Measurements from ENCODE around the gene NCS1.

The NCS1 gene

GRCh38 chr9:130171226-130172148 is 717 bp upstream of the NCS1 start:
- TF ChIP-seq SIN3A (IDR thresholded peaks at IDR 0.05; ENCODE audit: borderline replicate concordance, insufficient read depth, low read length): no peak
- TF ChIP-seq TAF1 (IDR thresholded peaks at IDR 0.05; ENCODE audit: borderline replicate concordance, insufficient read depth, low read length): no peak
- TF ChIP-seq POLR2AphosphoS5 (IDR thresholded peaks at IDR 0.05; ENCODE audit: low read depth, low read length): no peak
- no peak for TF ChIP-seq FOXP2 (optimal IDR thresholded peaks at IDR 0.05; ENCODE audit: borderline replicate concordance, extremely low read depth, extremely low read length, insufficient read depth)
- TF ChIP-seq, protein P1, sequence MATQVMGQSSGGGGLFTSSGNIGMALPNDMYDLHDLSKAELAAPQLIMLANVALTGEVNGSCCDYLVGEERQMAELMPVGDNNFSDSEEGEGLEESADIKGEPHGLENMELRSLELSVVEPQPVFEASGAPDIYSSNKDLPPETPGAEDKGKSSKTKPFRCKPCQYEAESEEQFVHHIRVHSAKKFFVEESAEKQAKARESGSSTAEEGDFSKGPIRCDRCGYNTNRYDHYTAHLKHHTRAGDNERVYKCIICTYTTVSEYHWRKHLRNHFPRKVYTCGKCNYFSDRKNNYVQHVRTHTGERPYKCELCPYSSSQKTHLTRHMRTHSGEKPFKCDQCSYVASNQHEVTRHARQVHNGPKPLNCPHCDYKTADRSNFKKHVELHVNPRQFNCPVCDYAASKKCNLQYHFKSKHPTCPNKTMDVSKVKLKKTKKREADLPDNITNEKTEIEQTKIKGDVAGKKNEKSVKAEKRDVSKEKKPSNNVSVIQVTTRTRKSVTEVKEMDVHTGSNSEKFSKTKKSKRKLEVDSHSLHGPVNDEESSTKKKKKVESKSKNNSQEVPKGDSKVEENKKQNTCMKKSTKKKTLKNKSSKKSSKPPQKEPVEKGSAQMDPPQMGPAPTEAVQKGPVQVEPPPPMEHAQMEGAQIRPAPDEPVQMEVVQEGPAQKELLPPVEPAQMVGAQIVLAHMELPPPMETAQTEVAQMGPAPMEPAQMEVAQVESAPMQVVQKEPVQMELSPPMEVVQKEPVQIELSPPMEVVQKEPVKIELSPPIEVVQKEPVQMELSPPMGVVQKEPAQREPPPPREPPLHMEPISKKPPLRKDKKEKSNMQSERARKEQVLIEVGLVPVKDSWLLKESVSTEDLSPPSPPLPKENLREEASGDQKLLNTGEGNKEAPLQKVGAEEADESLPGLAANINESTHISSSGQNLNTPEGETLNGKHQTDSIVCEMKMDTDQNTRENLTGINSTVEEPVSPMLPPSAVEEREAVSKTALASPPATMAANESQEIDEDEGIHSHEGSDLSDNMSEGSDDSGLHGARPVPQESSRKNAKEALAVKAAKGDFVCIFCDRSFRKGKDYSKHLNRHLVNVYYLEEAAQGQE (IDR thresholded peaks at IDR 0.05; ENCODE audit: insufficient read depth in 1 of 2, low read depth in 2 of 2, low read length in 2 of 2): no peak

- TF ChIP-seq TAF1 (IDR thresholded peaks at IDR 0.05; ENCODE audit: borderline replicate concordance, insufficient read depth, low read length) (no peak), POLR2AphosphoS5 (IDR thresholded peaks at IDR 0.05; ENCODE audit: low read depth, low read length) (no peak), FOXP2 (optimal IDR thresholded peaks at IDR 0.05; ENCODE audit: borderline replicate concordance, extremely low read depth, extremely low read length, insufficient read depth) (no peak)
These were observed 858 bp downstream of the NCS1 start for GRCh38 chr9:130172858-130173665.

- TF ChIP-seq TAF1 (IDR thresholded peaks at IDR 0.05; ENCODE audit: borderline replicate concordance, insufficient read depth, low read length): no peak
- TF ChIP-seq, protein P1 (IDR thresholded peaks at IDR 0.05; ENCODE audit: insufficient read depth in 1 of 2, low read depth in 2 of 2, low read length in 2 of 2): no peak
- TF ChIP-seq SIN3A (IDR thresholded peaks at IDR 0.05; ENCODE audit: borderline replicate concordance, insufficient read depth, low read length): no peak
- TF ChIP-seq FOXP2 (optimal IDR thresholded peaks at IDR 0.05; ENCODE audit: borderline replicate concordance, extremely low read depth, extremely low read length, insufficient read depth): no peak
- no peak for TF ChIP-seq POLR2AphosphoS5 (IDR thresholded peaks at IDR 0.05; ENCODE audit: low read depth, low read length)
These were observed 1.4 kb downstream of the NCS1 start for GRCh38 chr9:130173666-130173983.

DNA sequence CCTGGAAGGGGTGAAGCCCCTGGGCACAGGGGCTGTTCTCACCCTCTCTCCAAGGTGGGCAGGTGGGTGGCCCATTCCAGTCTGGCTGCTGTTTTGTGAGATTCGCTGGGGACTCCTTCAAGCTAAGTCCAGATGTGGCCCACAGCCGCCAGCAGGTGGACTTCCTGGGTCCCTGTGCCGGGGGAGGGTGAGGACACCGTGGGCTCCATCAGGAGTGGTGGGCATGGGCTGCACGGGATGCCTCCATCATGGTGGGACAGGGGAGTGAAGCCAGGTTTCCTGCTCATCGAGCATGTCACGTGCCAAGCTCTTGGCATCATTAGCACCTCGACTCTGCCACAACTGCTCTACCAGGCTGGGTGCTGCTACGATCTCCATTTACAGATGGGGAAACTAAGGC is 1.8 kb downstream of the NCS1 start:
- no peak for TF ChIP-seq SIN3A (IDR thresholded peaks at IDR 0.05; ENCODE audit: borderline replicate concordance, insufficient read depth, low read length)
- TF ChIP-seq POLR2AphosphoS5 (IDR thresholded peaks at IDR 0.05; ENCODE audit: low read depth, low read length): no peak
- TF ChIP-seq, protein P1 (IDR thresholded peaks at IDR 0.05; ENCODE audit: insufficient read depth in 1 of 2, low read depth in 2 of 2, low read length in 2 of 2): no peak
- no peak for TF ChIP-seq TAF1 (IDR thresholded peaks at IDR 0.05; ENCODE audit: borderline replicate concordance, insufficient read depth, low read length)
- no peak for TF ChIP-seq FOXP2 (optimal IDR thresholded peaks at IDR 0.05; ENCODE audit: borderline replicate concordance, extremely low read depth, extremely low read length, insufficient read depth)

DNA sequence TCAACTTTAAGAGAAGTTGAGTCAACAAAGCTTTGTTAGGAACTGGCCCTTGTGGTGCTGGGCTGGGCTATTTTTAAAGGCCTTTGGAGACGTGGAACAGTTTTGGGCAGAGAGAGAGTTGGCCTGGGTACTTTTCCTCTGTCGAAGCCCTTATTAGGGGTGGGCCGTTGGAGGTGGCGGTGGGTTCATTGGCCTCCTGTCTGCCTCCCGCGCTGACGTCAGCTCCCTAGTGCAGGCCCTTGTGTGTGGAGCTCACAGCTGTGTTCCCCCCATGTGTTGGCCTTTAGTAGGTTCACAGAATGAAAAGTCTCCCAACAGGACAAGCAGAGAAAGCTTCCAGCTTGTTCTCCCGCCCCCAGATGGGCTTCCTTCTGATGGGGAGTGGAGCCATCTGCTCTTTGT is 2.7 kb downstream of the NCS1 start:
- TF ChIP-seq, protein P1 (IDR thresholded peaks at IDR 0.05; ENCODE audit: insufficient read depth in 1 of 2, low read depth in 2 of 2, low read length in 2 of 2): no peak
- TF ChIP-seq POLR2AphosphoS5 (IDR thresholded peaks at IDR 0.05; ENCODE audit: low read depth, low read length) (no peak), TAF1 (IDR thresholded peaks at IDR 0.05; ENCODE audit: borderline replicate concordance, insufficient read depth, low read length) (no peak), FOXP2 (optimal IDR thresholded peaks at IDR 0.05; ENCODE audit: borderline replicate concordance, extremely low read depth, extremely low read length, insufficient read depth) (no peak), SIN3A (IDR thresholded peaks at IDR 0.05; ENCODE audit: borderline replicate concordance, insufficient read depth, low read length) (no peak)
